Right hindlimb (tissue), 1 donor: ENCODE data around the gene BBS5.
"Not testable (repeated sequence)": the region's sequence is repeated elsewhere in the genome, so short reads cannot be mapped to it uniquely, and the experiment has no call there.

Experiments used
- DNase-seq: peaks from one replicate; pipeline ENCODE4 v3.0.0-alpha.2; 2018

Gene BBS5

GRCh38 chr2:169479257-169480078 lies at the start of gene BBS5:
BBS5 (plus strand) TSS chr2:169479494; CDS start chr2:169479554, 60 bp downstream.
- DNase-seq: peak; percentile 92

DNA sequence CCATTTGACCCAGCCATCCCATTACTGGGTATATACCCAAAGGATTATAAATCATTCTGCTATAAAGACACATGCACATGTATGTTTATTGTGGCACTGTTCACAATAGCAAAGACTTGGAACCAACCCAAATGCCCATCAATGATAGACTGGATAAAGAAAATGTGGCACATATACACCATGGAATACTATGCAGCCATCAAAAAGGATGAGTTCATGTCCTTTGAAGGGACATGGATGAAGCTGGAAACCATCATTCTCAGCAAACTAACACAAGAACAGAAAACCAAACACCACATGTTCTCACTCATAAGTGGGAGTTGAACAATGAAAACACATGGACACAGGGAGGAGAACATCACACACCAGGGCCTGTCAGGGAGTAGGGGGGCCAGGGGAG lies 47.5 kb upstream of the BBS5 start:
- DNase-seq: not testable (repeated sequence)

DNA sequence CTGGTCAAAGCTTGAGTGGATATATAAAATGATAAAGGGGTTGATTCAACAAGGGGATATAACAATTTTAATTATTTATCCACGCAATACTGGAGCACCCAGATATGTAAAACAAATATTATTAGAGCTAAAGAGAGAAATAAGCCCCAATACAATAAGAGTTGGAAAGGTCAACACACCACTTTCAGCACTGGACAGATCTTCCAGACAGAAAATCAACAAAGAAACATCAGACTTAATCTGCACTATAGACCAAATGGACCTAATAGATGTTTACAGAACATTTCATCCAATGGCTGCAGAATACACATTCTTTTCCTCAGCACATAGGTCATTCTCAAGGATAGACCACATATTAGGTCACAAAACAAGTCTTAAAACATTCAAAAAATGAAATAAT lies 45.1 kb upstream of the BBS5 start:
- DNase-seq: not testable (repeated sequence)

DNA sequence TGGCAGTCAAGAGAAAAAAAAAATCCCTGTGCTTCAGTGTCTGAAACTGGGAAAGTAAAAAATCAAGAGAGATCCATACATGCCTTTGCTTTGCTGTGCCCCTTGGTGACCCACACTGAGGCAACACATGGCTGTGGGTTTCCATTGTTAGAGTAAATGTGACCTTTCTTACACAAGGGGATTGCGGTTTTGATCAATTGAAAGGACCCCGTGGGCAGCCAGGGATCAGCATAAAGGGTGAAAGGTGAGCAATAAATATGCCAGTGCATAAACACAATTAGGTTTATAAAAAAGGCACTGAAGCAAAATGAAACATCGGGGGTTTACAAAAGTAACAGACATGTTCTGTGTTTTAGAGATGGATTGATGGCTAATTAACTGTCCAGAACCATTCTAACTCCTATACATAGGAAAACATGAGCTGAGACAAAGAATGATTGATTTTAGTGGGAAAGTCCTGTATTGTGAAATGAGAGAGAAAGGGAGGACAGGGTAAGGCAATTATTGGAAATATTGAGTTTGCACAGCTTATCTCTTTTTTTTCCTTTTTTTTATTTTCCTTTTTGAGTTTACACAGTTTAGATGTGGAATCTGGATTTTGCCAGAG lies 40.7 kb upstream of the BBS5 start:
- DNase-seq: no peak

GRCh38 chr2:169439900-169440299 lies 39.4 kb upstream of the BBS5 start:
- no peak for DNase-seq

- no peak for DNase-seq
These were observed 32.8 kb upstream of the BBS5 start for GRCh38 chr2:169446452-169446851.

GRCh38 chr2:169448316-169448715 lies 31.0 kb upstream of the BBS5 start:
- no peak for DNase-seq

- DNase-seq: no peak
These were observed 30.4 kb upstream of the BBS5 start for GRCh38 chr2:169448865-169449264.

- DNase-seq: no peak
These were observed 27.2 kb upstream of the BBS5 start for GRCh38 chr2:169452080-169452479.

- DNase-seq: not testable (repeated sequence)
These were observed 26.2 kb upstream of the BBS5 start for GRCh38 chr2:169453044-169453443.

DNA sequence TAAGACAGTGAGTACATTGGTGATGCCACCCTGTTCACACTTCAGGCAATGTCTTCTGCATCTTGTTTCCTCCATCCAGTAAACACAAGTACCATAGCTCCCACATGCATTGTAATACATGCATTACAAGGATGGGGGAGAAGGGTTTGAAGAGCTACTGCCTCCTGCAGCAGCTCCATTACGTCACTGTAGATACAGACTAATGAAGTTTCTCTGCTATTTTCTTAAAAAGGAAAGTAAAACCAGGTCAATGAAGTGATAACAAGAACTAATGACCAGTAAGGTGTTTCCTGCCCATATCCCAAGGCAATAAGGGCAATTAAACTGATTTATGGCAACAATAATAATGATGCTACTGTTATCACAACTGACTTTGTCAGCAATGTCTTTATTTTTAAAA lies 18.2 kb upstream of the BBS5 start:
- no peak for DNase-seq

DNA sequence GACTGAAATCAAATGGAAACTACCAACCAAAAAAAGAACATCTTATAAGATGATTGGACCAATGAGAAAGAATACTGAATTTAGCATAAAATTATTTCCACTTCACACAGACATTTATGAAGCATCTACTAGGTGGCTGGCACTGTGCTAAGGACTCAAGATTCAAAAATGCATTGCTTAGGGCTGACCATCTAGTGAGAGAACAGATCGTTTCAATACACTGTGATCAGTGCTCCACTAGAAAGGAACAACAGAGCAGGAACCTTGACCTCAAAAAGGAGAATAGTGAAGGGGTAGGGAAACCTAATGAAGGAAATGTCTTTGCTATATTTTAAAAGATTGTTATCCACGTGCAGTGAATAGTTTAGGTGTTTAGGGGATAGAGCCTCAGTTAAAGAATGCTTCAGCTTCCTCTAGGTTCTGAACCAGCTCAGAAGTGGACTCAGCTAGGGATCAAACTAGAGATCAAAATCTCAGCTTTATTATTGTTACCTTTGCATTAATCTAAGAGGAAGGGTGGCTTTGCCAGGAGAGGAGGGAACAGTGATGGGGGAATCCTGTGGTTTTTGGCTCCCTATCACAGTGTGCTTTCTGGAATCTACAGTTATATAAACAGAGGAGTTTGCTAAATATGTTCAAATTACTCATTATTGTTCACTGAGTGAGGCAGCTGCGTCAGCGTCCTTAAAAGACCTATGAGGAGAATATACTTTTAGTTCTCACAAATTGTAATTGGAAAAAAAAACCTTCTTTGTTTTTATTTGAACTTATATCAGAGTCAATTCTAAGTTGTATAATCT lies 16.2 kb upstream of the BBS5 start:
- no peak for DNase-seq

DNA sequence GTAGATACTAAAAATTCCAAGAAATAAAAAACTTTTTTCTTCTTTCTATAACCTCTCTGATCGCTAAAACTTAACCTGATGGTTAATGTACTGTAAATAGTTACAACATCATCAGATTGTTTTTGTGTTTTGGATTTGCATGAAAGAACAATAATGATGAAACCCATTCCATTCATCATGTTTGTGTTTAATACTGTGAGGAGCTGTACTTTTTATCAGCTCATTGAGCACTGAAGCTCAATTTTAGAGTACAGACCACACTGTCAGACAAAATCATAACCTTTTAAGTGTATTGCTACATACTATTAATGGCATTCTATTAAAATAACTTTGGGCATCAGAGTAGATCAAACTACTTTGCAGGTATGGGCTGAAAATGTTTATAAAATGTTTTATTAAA lies 14.8 kb upstream of the BBS5 start:
- no peak for DNase-seq

- DNase-seq: no peak
These were observed 14.4 kb upstream of the BBS5 start for GRCh38 chr2:169464882-169465281.

- DNase-seq: no peak
These were observed 10.5 kb upstream of the BBS5 start for GRCh38 chr2:169468841-169469240.

GRCh38 chr2:169469952-169470572 lies 9.2 kb upstream of the BBS5 start:
- DNase-seq: no peak

DNA sequence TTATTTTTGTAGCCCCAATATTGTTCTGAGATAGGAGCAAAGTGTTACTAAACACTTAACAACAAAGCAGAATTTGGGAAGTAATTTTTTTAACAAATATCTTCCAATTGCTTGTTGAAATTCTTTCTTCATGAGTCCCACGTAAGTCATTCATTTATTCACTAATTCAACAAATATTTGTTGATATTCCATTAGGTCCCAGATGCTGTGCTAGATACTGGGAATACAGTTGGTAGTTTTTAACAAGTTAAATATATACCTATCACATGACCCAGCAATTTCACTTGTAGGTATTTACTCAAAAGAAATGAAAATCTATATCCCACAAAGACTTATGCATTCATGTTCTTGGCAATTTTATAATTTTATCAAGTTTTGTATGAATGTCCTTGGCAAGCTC lies 7.0 kb upstream of the BBS5 start:
- no peak for DNase-seq

- no peak for DNase-seq
These were observed 2.8 kb upstream of the BBS5 start for GRCh38 chr2:169476459-169476858.

GRCh38 chr2:169478339-169478738 lies 955 bp upstream of the BBS5 start:
- peak; percentile 39 for DNase-seq

GRCh38 chr2:169478745-169479256 lies 493 bp upstream of the BBS5 start:
- DNase-seq: no peak

DNA sequence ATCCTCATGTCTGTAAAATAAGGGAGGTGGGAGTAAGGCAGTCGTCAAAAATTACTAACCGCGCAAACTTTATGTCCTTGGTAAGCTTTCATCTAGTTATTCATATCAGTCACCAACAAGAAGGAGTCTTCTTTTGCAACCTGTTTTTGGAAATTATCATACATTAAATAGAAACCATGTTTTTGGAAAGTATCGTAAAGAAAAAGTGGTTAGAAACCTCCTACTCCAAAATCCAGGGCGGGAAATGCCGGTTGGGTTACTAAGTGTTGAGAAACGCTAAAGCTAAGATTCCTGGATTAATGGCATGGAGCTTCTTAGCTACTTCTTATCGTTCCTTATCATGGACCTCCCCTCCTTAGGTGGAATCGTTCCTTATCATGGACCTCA lies 778 bp downstream of the BBS5 start:
- DNase-seq: no peak

- no peak for DNase-seq
These were observed 6.4 kb downstream of the BBS5 start for GRCh38 chr2:169485650-169486138.

- no peak for DNase-seq
These were observed 7.2 kb downstream of the BBS5 start for GRCh38 chr2:169486487-169486886.
